Endothelial cell of umbilical vein (primary cell): ENCODE data around the gene CYP4F3. TPM values are rescaled to one million over a fixed set of nuclear protein-coding genes. Genes with fewer than 3 reads are reported as not detected.

ENCODE experiments used
- BruUV-seq: library from RNA; stranded (reverse); fragments of 400-500 nt; replicated peaks from 2 replicates; lab custom pipeline; 2021; lab: Mats Ljungman, UMichigan
- CTCF ChIA-PET: fragments of 300-600, 350-600 bp; sonication (Branson Sonifier 250); formaldehyde crosslinking; loops from one replicate; lab custom pipeline; 2021; ENCODE audit warnings: antibody characterized with exemption, inconsistent platforms; lab: Charles Lee
- POLR2A ChIA-PET: fragments of 300-600, 350-600 bp; sonication (Branson Sonifier 250); formaldehyde crosslinking; loops from one replicate; lab custom pipeline; 2021; ENCODE audit warnings: antibody characterized with exemption, inconsistent platforms; lab: Charles Lee
- DNase-seq: peaks from one replicate; pipeline ENCODE4 v3.0.0-alpha.2; 2011; ENCODE audit warnings: low read depth, low spot score
- FAIRE-seq: peaks from 2 replicates; lab custom pipeline; 2011; peaks lifted over from hg19 to GRCh38; lab: Jason Lieb, UNC
- H2AFZ ChIP-seq: 2 replicates; pipeline ENCODE4 v1.6.0; 2012; ENCODE audit warnings: low read depth, low read length, control low read depth, inconsistent platforms
- H3K27ac ChIP-seq: 2 replicates; pipeline ENCODE4 v1.5.1; 2011; ENCODE audit warnings: low read depth, mild to moderate bottlenecking, control low read depth, low read length, moderate library complexity; ENCODE audit not compliant: insufficient read depth
- H3K27me3 ChIP-seq, 2 experiments: 2 replicates each; pipeline versions ENCODE4 v1.6.0 to v1.6.1; 2011; ENCODE audit warnings: low read length in 2 of 2, mixed read lengths in 1 of 2; ENCODE audit not compliant: control insufficient read depth in 2 of 2, insufficient read depth in 2 of 2
- H3K36me3 ChIP-seq, 2 experiments: 2 replicates in 1 of 2; 3 replicates in 1 of 2; pipeline ENCODE4 v1.5.1; 2011; ENCODE audit warnings: low read length in 2 of 2, mild to moderate bottlenecking in 1 of 2, moderate library complexity in 1 of 2; ENCODE audit not compliant: control insufficient read depth in 2 of 2, insufficient read depth in 2 of 2; ENCODE audit errors: extremely low read depth in 1 of 2
- H3K4me1 ChIP-seq: 3 replicates; pipeline ENCODE4 v1.5.1; 2011; ENCODE audit warnings: mild to moderate bottlenecking, low read length; ENCODE audit not compliant: control insufficient read depth, insufficient read depth; ENCODE audit errors: extremely low read depth
- H3K4me2 ChIP-seq: 2 replicates; pipeline ENCODE4 v1.6.1; 2011; ENCODE audit warnings: low read length, control low read depth, mixed read lengths; ENCODE audit not compliant: insufficient read depth
- H3K4me3 ChIP-seq, 3 experiments: fragments of 200-600 bp in 1 of 3; sonication (generic), shearing (Covaris generic) in 1 of 3; replicated peaks in 1 of 3; 2 replicates each; pipeline ENCODE4 v1.5.1; 2011 to 2016; ENCODE audit warnings: control low read depth in 3 of 3, low read length in 3 of 3, mild to moderate bottlenecking in 2 of 3, inconsistent platforms in 1 of 3, low read depth in 1 of 3, moderate library complexity in 1 of 3; ENCODE audit not compliant: insufficient read depth in 1 of 3
- H3K79me2 ChIP-seq: 2 replicates; pipeline ENCODE4 v1.6.0; 2012; ENCODE audit warnings: low read length, inconsistent platforms; ENCODE audit not compliant: control insufficient read depth, insufficient read depth
- H3K9ac ChIP-seq: replicated peaks from 2 replicates; pipeline ENCODE3; 2011; ENCODE audit warnings: low read length, control low read depth; ENCODE audit not compliant: insufficient read depth; ENCODE audit errors: extremely low read depth
- H3K9me1 ChIP-seq: replicated peaks from 3 replicates; pipeline ENCODE4 v1.6.0; 2011; ENCODE audit warnings: mild to moderate bottlenecking, low read length; ENCODE audit not compliant: control insufficient read depth, insufficient read depth; ENCODE audit errors: extremely low read depth
- H3K9me3 ChIP-seq: replicated peaks from 2 replicates; pipeline ENCODE4 v1.5.1; 2012; ENCODE audit warnings: low read length, inconsistent platforms; ENCODE audit not compliant: control insufficient read depth, insufficient read depth
- H4K20me1 ChIP-seq: replicated peaks from 2 replicates; pipeline ENCODE3; 2011; ENCODE audit warnings: mild to moderate bottlenecking, low read length; ENCODE audit not compliant: control insufficient read depth, insufficient read depth; ENCODE audit errors: extremely low read depth
- EZH2 ChIP-seq: IDR thresholded peaks from 2 replicates; pipeline ENCODE4 v1.6.1; 2012; ENCODE audit warnings: borderline replicate concordance, low read depth, mild to moderate bottlenecking, moderate library complexity, low read length, inconsistent platforms; ENCODE audit not compliant: severe bottlenecking
- FOS ChIP-seq: IDR thresholded peaks from 2 replicates; pipeline ENCODE4 v1.6.1; 2011; ENCODE audit warnings: mild to moderate bottlenecking, low read length, moderate library complexity, borderline replicate concordance; ENCODE audit not compliant: insufficient read depth
- GATA2 ChIP-seq: IDR thresholded peaks from 2 replicates; pipeline ENCODE4 v1.7.0; 2011; ENCODE audit warnings: low read depth, mild to moderate bottlenecking, moderate library complexity, mixed read lengths, low read length; ENCODE audit not compliant: insufficient read length, insufficient read depth
- JUN ChIP-seq: IDR thresholded peaks from 2 replicates; pipeline ENCODE4 v1.6.1; 2011; ENCODE audit warnings: borderline replicate concordance, low read depth; ENCODE audit not compliant: insufficient read length, insufficient read depth
- MYC ChIP-seq: IDR thresholded peaks from one replicate; pipeline ENCODE4 v1.6.1; 2011; ENCODE audit warnings: mild to moderate bottlenecking, low read depth, low read length
- POLR2A ChIP-seq: IDR thresholded peaks from 2 replicates; pipeline ENCODE4 v1.6.1; 2012; ENCODE audit warnings: low read depth, mild to moderate bottlenecking, control low read depth, low read length
- POLR2AphosphoS5 ChIP-seq: IDR thresholded peaks from 2 replicates; pipeline ENCODE4 v1.6.1; 2012; ENCODE audit warnings: low read depth, mild to moderate bottlenecking, control low read depth, low read length, moderate library complexity; ENCODE audit not compliant: insufficient read depth
- dilution Hi-C: fragments of 300-500 bp; cut with MboI; formaldehyde crosslinking; loops from one replicate; pipeline ENCODE4 v1.15.0; 2019; ENCODE audit warnings: low sequenced_read_pairs; ENCODE audit not compliant: extremely low pct_ligation_motif_present
- intact Hi-C: fragments of 100-400 bp; cut with micrococcal nuclease; formaldehyde crosslinking; loops from one replicate; pipeline ENCODE4 v1.10.0; 2022
- polyA plus RNA-seq, 4 experiments: library from polyadenylated mRNA; depleted of rRNA in 3 of 4; stranded (reverse) in 3 of 4; unstranded in 1 of 4; fragments of >200 nt; gene quantifications; 2 replicates each; pipeline versions ENCODE4 v1.2.1 to v1.2.3, GENCODE V29; 2011 to 2012; ENCODE audit warnings: missing spikeins in 1 of 4
- total RNA-seq: library from RNA; stranded (reverse); gene quantifications from 2 replicates; pipeline ENCODE4 v1.2.3, GENCODE V29; 2021
- TF ChIP-seq, protein P1 (sequence below), 2 donors: IDR thresholded peaks; 1 replicate in 1 of 2; 2 replicates in 1 of 2; pipeline ENCODE4 v1.5.1; 2011; ENCODE audit warnings: low read length in 2 of 2, mild to moderate bottlenecking in 2 of 2, moderate library complexity in 2 of 2, control low read depth in 1 of 2, inconsistent platforms in 1 of 2, low read depth in 1 of 2; ENCODE audit not compliant: insufficient read depth in 1 of 2; ENCODE audit errors: extremely low read depth in 1 of 2
- TF ChIP-seq, protein P2 (sequence below): IDR thresholded peaks from 2 replicates; pipeline ENCODE4 v1.6.1; 2011; ENCODE audit not compliant: insufficient read depth, insufficient read length

Gene CYP4F3
- total and polyA plus RNA-seq, 2 donors (not counting 3 experiments of a cell fraction or from before 2014, with no cell fraction given), result not detected

DNA sequence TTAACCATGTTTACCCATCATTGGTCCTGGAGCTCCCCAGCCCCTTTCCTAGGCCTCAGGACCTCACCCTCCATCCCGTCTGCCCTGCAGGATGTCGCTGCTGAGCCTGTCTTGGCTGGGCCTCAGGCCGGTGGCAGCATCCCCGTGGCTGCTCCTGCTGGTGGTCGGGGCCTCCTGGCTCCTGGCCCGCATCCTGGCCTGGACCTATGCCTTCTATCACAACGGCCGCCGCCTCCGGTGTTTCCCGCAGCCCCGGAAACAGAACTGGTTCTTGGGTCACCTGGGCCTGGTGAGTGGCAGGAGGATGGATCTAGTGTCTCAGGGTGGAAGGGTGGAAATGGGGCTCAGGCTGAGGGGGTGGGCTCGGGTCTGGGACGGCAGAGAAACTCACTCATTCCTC is 25.2 kb upstream of the CYP4F3 start:
- no TSS peak for BruUV-seq
- POLR2A ChIA-PET, result no interaction called here

DNA sequence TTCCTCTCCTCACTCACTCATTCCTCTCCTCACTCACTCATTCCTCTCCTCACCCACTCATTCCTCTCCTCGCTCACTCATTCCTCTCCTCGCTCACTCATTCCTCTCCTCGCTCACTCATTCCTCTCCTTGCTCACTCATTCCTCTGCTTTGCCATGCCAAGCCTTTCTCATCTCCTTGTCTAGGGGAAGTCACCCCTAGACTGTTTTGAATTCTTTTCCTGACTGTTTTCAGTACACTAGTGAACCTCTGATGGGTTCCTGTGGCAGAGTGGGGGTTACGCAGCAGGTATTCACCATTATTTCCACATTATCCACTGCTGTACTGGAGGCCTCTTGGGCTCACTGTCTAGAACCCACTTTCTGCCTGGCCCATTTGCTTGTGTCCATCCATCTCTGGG is 24.5 kb upstream of the CYP4F3 start:
- dilution Hi-C loops, result no loop called here
- POLR2A ChIA-PET, result no interaction called here

More for the DNA sequence above, 25.2 kb upstream of the CYP4F3 start:
- Histone ChIP-seq H3K27ac (no peak overlapping the region), H2AFZ (no peak overlapping the region), H3K9ac (no peak overlapping the region), H3K4me3 (no peak overlapping the region), H3K27me3 (no peaks in the 10 kb centered on the region), H3K79me2 (no peaks in the 10 kb centered on the region), H4K20me1 (no peaks in the 10 kb centered on the region), H3K4me1 (no peaks in the 10 kb centered on the region), H3K4me2 (no peak overlapping the region), H3K9me3 (no peaks in the 10 kb centered on the region), H3K9me1 (no peaks in the 10 kb centered on the region), H3K36me3 (no peaks in the 10 kb centered on the region)
- DNase-seq (no peak), FAIRE-seq (no peak)
- dilution Hi-C loops (no loop called here), intact Hi-C loops (no loop called here)
- TF ChIP-seq, protein P1, sequence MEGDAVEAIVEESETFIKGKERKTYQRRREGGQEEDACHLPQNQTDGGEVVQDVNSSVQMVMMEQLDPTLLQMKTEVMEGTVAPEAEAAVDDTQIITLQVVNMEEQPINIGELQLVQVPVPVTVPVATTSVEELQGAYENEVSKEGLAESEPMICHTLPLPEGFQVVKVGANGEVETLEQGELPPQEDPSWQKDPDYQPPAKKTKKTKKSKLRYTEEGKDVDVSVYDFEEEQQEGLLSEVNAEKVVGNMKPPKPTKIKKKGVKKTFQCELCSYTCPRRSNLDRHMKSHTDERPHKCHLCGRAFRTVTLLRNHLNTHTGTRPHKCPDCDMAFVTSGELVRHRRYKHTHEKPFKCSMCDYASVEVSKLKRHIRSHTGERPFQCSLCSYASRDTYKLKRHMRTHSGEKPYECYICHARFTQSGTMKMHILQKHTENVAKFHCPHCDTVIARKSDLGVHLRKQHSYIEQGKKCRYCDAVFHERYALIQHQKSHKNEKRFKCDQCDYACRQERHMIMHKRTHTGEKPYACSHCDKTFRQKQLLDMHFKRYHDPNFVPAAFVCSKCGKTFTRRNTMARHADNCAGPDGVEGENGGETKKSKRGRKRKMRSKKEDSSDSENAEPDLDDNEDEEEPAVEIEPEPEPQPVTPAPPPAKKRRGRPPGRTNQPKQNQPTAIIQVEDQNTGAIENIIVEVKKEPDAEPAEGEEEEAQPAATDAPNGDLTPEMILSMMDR (IDR thresholded peaks at IDR 0.05; ENCODE audit: extremely low read depth in 1 of 2, insufficient read depth in 1 of 2, low read depth in 1 of 2, low read length in 2 of 2), result no peak
- no peak for TF ChIP-seq GATA2
- TF ChIP-seq EZH2, result no peak
- CTCF ChIA-PET, result no interaction called here

More for the DNA sequence above, 24.5 kb upstream of the CYP4F3 start:
- Histone ChIP-seq H3K9me3 (no peaks in the 10 kb centered on the region), H4K20me1 (no peaks in the 10 kb centered on the region), H3K9ac (no peak overlapping the region), H3K4me3 (no peak overlapping the region), H3K9me1 (no peaks in the 10 kb centered on the region), H3K4me2 (no peak overlapping the region), H3K4me1 (no peaks in the 10 kb centered on the region), H3K79me2 (no peaks in the 10 kb centered on the region), H3K36me3 (no peaks in the 10 kb centered on the region), H3K27ac (no peak overlapping the region), H2AFZ (no peak overlapping the region), H3K27me3 (no peaks in the 10 kb centered on the region)
- no TSS peak for BruUV-seq
- FAIRE-seq (no peak), DNase-seq (no peak)
- CTCF ChIA-PET, result no interaction called here
- intact Hi-C loops, result no loop called here
- TF ChIP-seq EZH2 (no peak), POLR2AphosphoS5 (no peak), POLR2A (no peak), MYC (no peak), FOS (no peak), GATA2 (no peak), JUN (no peak)
- TF ChIP-seq, protein P2, sequence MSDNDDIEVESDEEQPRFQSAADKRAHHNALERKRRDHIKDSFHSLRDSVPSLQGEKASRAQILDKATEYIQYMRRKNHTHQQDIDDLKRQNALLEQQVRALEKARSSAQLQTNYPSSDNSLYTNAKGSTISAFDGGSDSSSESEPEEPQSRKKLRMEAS, result no peak
- TF ChIP-seq, protein P1 (IDR thresholded peaks at IDR 0.05; ENCODE audit: extremely low read depth in 1 of 2, insufficient read depth in 1 of 2, low read depth in 1 of 2, low read length in 2 of 2), result no peak
